Astrocyte (in vitro differentiated cells and primary cell): ENCODE measurements around the gene RASA2.

Experiments used
- EZH2 ChIP-seq: IDR thresholded peaks from 2 replicates; pipeline ENCODE4 v1.6.1; 2012; ENCODE audit warnings: mild to moderate bottlenecking, low read length, inconsistent platforms; ENCODE audit not compliant: insufficient read depth
- TF ChIP-seq, protein P1 (sequence below): IDR thresholded peaks from 2 replicates; pipeline ENCODE4 v1.5.1; 2011; ENCODE audit warnings: low read depth, mild to moderate bottlenecking, inconsistent platforms, low read length, moderate library complexity; ENCODE audit not compliant: insufficient read depth

DNA sequence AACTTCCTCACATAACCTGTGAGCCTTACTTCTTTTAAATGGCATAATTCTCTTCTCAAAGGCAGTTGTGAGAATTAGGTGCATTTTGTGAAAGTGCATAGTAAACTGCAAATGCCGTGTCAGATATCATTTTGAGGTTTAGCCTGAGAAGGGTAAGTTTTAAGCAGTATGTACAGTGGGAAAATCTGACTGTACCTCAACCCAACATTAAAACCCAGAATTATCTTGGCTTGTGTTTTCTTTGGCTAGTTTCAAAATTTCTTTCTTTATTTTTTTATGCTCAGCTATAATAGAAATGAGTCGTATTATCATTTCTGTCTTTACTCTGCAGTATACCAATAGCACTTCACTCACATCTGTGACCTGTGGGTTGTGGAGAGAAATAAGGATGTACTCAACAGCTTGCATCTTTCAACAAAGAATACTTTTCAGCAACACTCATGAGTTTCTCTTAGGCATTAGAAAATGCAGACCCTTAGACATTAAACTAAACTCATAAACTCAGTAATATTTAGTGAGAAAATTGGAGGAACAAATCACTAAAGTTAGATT lies 65.7 kb downstream of the RASA2 start:
- TF ChIP-seq, protein P1, sequence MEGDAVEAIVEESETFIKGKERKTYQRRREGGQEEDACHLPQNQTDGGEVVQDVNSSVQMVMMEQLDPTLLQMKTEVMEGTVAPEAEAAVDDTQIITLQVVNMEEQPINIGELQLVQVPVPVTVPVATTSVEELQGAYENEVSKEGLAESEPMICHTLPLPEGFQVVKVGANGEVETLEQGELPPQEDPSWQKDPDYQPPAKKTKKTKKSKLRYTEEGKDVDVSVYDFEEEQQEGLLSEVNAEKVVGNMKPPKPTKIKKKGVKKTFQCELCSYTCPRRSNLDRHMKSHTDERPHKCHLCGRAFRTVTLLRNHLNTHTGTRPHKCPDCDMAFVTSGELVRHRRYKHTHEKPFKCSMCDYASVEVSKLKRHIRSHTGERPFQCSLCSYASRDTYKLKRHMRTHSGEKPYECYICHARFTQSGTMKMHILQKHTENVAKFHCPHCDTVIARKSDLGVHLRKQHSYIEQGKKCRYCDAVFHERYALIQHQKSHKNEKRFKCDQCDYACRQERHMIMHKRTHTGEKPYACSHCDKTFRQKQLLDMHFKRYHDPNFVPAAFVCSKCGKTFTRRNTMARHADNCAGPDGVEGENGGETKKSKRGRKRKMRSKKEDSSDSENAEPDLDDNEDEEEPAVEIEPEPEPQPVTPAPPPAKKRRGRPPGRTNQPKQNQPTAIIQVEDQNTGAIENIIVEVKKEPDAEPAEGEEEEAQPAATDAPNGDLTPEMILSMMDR, result no peak
- TF ChIP-seq EZH2, result no peak
